ENCODE measurements around the gene OPCML.

GRCh38 chr11:132564091-132564885, 968.0 kb downstream of the OPCML start:
- TF ChIP-seq ZBTB33 (IDR thresholded peaks at IDR 0.05): no peak
- TF ChIP-seq CTCF (IDR thresholded peaks at IDR 0.05; ENCODE audit: low read depth, low read length, missing input control): no peak
- TF ChIP-seq FOXA1 (IDR thresholded peaks at IDR 0.05): no peak
- TF ChIP-seq GABPA (IDR thresholded peaks at IDR 0.05 in 1 of 2, conservative IDR thresholded peaks at IDR 0.05 in 1 of 2): no peak
- TF ChIP-seq RXRA (IDR thresholded peaks at IDR 0.05): no peak
- TF ChIP-seq MAX (IDR thresholded peaks at IDR 0.05): no peak
- no peak for TF ChIP-seq RAD21 (IDR thresholded peaks at IDR 0.05)
- TF ChIP-seq EGR1 (IDR thresholded peaks at IDR 0.05; ENCODE audit: low read depth in 2 of 2): no peak
- TF ChIP-seq FOXA2 (IDR thresholded peaks at IDR 0.05): no peak
